Renal pelvis (tissue), 12 donors: Measurements from ENCODE around the gene PPP1R1B. TPM values are rescaled to one million over a fixed set of nuclear protein-coding genes. Genes with fewer than 3 reads are reported as not detected.
"Not testable (repeated sequence)": the region's sequence is repeated elsewhere in the genome, so short reads cannot be mapped to it uniquely, and the experiment has no call there.

Source experiments
- DNase-seq: peaks from one replicate; pipeline ENCODE4 v3.0.0-alpha.2; 2013
- long read RNA-seq, 16 experiments: transcript quantifications; one replicate each; lab custom pipeline, GENCODE V29; 2026
- polyA plus RNA-seq, 3 donors: library from polyadenylated mRNA; unstranded; fragments of 120-200 nt; gene quantifications; one replicate each; pipeline ENCODE4 v1.2.1, GENCODE V29; 2013; ENCODE audit not compliant: insufficient read length in 3 of 3

PPP1R1B gene
- polyA plus RNA-seq, result 10 to 100 TPM in 2 of 3 donors, 1 to 10 TPM in 1; 9.1 to 13.6 (median 12.2) TPM
- long read RNA-seq, donor 1, partial matches to known transcripts, result 0 of 3 reads
- long read RNA-seq, donor 1, other reads (novel, unspliced or antisense), result 0 of 3 reads
- long read RNA-seq, donor 2, partial matches to known transcripts, result 0 of 3 reads
- long read RNA-seq, donor 2, other reads (novel, unspliced or antisense), result 0 of 3 reads
- long read RNA-seq, donor 3, partial matches to known transcripts, result 5 of 10 reads
- long read RNA-seq, donor 3, other reads (novel, unspliced or antisense), result 0 of 10 reads
- long read RNA-seq, donor 4, partial matches to known transcripts, result 0 of 6 reads
- long read RNA-seq, donor 4, other reads (novel, unspliced or antisense), result 0 of 6 reads
- long read RNA-seq, donor 5, partial matches to known transcripts, result 0 of 1 reads
- long read RNA-seq, donor 5, other reads (novel, unspliced or antisense), result 0 of 1 reads
- long read RNA-seq, donor 6, partial matches to known transcripts, result 0 of 1 reads
- long read RNA-seq, donor 6, other reads (novel, unspliced or antisense), result 0 of 1 reads
- long read RNA-seq, donor 7, transcript PPP1R1B-206 (3 exons, 2,879 nt), result major isoform, 7 of 8 reads
- long read RNA-seq, donor 7, partial matches to known transcripts, result 0 of 8 reads
- long read RNA-seq, donor 7, other reads (novel, unspliced or antisense), result 0 of 8 reads
- long read RNA-seq, donor 8, transcript PPP1R1B-206 (3 exons, 2,879 nt), result major isoform, 6 of 7 reads
- long read RNA-seq, donor 8, partial matches to known transcripts, result 0 of 7 reads
- long read RNA-seq, donor 8, other reads (novel, unspliced or antisense), result 0 of 7 reads
- long read RNA-seq, donor 9, partial matches to known transcripts, result 5 of 7 reads
- long read RNA-seq, donor 9, other reads (novel, unspliced or antisense), result 0 of 7 reads
- long read RNA-seq, donor 10, partial matches to known transcripts, result 0 of 2 reads
- long read RNA-seq, donor 10, other reads (novel, unspliced or antisense), result 0 of 2 reads
- long read RNA-seq, donor 11, partial matches to known transcripts, result 0 of 3 reads
- long read RNA-seq, donor 11, other reads (novel, unspliced or antisense), result 0 of 3 reads
- long read RNA-seq, donor 12, partial matches to known transcripts, result 0 of 8 reads
- long read RNA-seq, donor 12, other reads (novel, unspliced or antisense), result 0 of 8 reads
- long read RNA-seq, donor 13, partial matches to known transcripts, result 0 of 3 reads
- long read RNA-seq, donor 13, other reads (novel, unspliced or antisense), result 0 of 3 reads
- long read RNA-seq, donor 14, result 0 reads
- long read RNA-seq, donor 15, result 0 reads
- long read RNA-seq, donor 16, partial matches to known transcripts, result 0 of 3 reads
- long read RNA-seq, donor 16, other reads (novel, unspliced or antisense), result 0 of 3 reads

GRCh38 chr17:39626171-39627046, at the start of gene PPP1R1B:
Gene PPP1R1B (plus strand): TSS chr17:39626952. CDS start chr17:39627393, 441 bp downstream.
- DNase-seq, result no peak

- no peak for DNase-seq
These were observed 48.5 kb upstream of the PPP1R1B start for GRCh38 chr17:39578272-39578671.

GRCh38 chr17:39579318-39580081, 47.3 kb upstream of the PPP1R1B start:
- DNase-seq, result no peak

- no peak for DNase-seq
These were observed 46.7 kb upstream of the PPP1R1B start for GRCh38 chr17:39580082-39580468.

- DNase-seq, result no peak
These were observed 45.5 kb upstream of the PPP1R1B start for GRCh38 chr17:39581071-39581758.

- no peak for DNase-seq
These were observed 45.0 kb upstream of the PPP1R1B start for GRCh38 chr17:39581759-39582085.

- no peak for DNase-seq
These were observed 44.1 kb upstream of the PPP1R1B start for GRCh38 chr17:39582658-39583057.

GRCh38 chr17:39590180-39590579, 36.6 kb upstream of the PPP1R1B start:
- DNase-seq, result not testable (repeated sequence)

GRCh38 chr17:39591958-39592954, 34.5 kb upstream of the PPP1R1B start:
- DNase-seq, result peak; percentile 89

GRCh38 chr17:39593371-39593770, 33.4 kb upstream of the PPP1R1B start:
- DNase-seq, result no peak

GRCh38 chr17:39595294-39595693, 31.5 kb upstream of the PPP1R1B start:
- DNase-seq, result no peak

GRCh38 chr17:39595928-39596510, 30.7 kb upstream of the PPP1R1B start:
- DNase-seq, result no peak

- no peak for DNase-seq
These were observed 30.0 kb upstream of the PPP1R1B start for GRCh38 chr17:39596543-39597267.

- no peak for DNase-seq
These were observed 29.2 kb upstream of the PPP1R1B start for GRCh38 chr17:39597372-39598046.

GRCh38 chr17:39598047-39598481, 28.7 kb upstream of the PPP1R1B start:
- no peak for DNase-seq

GRCh38 chr17:39598630-39599003, 28.1 kb upstream of the PPP1R1B start:
- no peak for DNase-seq
